HPDE6-E6E7 (cell line): ENCODE results near the gene UGDH.
"Not testable (repeated sequence)": the region's sequence is repeated elsewhere in the genome, so short reads cannot be mapped to it uniquely, and the experiment has no call there.

Experiments
- DNase-seq: peaks from one replicate; pipeline ENCODE4 v3.0.0; 2011; ENCODE audit warnings: missing footprints; ENCODE audit errors: extremely low spot score

The UGDH gene

DNA sequence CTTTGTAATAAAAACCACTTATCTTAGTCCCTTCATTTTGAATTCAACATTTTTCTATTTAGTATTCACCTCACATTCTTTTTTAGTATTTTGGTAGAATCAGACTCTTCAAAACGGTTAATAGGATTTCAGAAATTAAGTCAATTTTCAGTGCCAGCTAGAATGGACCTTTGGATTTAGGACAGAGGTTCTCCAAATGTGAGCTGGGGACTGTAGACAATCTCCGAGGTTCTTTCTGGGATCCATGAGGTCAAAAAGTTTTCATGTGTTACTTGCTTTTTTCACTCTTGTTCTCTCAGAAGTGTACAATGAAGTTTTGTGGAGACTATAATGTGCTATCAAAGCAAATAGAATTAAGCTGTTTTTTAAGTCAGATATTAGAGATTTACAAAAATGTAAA is 2.3 kb upstream of the UGDH start:
- DNase-seq, result no peak

DNA sequence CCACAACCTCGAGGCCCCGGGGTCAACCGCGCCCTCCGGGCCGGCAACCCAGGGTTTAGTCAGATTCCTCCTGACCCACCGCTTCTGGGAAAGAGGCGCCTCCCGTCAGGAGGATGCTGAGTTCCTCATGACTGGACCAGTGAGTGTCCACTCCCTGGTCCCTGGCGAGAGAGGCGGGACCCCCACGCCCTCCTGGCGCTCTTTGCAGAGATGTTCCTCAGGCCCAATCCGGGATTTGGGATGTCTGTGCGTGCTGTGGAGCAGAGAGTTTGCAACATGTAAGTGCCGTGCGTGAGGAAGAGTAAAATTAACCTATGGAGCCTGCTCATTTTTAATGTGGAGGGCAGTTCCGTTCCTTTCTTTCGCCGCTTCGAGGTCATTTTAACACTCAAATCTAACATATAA is 824 bp upstream of the UGDH start:
- DNase-seq, result peak; percentile 65

DNA sequence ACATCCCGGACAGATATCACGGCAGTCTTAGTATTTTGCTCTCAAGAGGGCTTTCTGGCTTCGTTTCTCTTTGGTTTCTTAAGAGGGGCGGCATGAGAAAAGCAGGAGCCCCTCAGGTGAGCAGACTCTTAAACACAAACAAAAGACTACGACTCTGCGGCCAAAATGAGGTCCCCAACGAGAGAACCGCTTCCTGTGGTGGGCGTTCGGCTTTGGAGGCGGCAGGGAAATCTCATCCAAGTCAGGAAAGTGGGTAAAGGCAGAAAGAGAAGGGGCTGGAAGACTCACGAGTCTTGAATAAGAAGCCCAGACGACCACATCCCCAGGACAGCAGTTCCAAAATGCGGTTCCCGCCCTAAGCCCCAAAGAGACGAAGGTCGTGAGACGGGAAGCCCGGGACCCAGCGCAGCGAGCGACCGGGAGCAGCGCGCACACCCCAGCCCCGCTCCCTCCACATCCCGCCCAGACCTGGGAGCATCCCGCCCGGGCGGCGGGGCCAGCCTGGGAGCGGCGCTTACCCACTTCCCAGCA is 409 bp downstream of the UGDH start:
- no peak for DNase-seq

DNA sequence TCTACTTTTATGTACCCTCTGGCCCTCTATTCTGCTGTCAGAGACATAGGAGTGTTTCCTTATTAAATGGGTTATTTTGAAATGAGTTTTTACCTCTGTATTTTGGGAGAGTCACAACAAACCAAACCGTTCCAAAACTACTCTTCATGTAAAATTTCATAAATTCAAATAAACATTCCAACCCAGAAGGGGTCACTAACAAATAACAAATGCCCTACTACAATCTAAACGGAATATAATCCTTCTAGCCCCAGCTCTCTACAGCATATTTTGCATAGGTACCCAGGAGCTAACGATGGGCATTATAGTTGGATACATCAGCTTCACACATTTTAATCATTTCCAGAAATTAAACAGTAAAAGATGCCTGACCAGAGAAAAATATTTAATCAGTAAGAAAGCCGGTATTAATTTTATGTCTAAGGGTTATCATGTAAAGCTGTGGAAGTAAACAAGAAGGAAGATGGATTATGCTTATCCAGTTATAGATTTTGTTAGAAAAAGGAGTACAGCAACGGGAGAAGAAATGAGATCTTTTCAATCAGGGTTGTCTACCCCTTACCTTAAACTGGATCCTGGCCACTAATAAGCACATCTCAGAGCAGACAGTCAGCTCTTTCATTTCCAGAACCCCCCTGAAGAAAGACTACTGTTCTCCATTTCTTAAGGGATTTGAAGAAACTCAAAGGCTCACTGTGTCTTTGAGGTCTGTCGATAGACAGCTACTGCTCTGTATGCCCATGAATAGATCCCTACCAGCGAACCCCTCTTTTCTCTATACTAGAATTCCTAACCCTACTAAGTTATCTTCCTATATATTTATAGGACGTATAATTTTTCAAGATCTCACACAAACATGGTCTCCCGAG is 1.2 kb downstream of the UGDH start:
- no peak for DNase-seq

DNA sequence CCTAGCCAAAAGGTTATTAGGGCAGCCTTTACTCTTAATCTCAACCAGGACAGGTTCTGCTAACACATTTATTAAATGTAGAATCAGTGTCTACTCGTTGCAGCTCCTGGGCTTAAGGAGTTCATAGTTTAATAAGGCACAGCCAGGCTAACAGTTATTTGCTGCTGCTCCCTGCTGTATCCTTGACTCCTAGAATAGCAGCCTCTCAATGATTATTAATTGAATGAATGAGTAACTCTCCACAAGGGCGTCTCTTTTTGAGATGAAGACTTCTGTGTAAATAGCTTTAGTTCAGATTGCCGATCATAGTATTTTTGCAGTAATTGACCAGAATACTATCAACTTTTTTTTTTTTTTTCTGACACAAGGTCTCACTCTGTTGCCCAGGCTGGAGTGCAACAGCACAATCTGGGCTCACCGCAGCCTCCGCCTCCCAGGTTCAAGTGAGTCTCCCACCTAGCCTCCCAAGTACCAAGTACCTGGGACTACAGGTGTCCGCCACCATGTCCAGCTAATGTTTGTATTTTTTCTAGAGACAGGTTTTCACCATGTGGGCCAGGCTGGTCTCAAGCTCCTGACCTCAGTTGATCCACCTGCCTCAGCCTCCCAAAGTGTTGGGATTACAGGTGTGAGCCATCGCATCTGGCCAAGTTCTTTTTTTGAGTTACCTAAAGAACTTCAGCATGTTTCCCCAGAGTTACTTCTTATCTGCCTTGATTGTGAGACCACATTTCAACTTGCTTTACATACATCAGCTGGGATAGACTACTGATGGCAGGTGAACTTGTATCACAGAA is 2.9 kb downstream of the UGDH start:
- no peak for DNase-seq

DNA sequence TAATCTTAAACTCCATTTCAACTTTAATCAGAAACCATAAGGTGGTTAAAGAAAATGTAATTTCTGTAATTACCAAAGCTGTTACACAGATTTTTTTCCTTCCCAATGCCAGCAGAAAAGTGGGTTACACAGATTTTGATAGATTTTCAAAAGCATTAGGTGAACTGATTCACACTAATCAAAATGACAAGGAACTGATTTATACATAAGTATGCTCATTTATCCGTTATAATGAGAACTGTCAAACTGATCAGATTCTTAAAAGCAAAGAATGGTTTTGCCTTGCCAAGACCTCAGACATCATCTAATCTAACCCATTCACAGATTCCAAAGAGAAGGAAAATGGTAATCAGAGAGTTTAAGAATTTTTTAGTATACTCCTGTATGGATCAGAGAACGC is 5.2 kb downstream of the UGDH start:
- DNase-seq, result no peak

DNA sequence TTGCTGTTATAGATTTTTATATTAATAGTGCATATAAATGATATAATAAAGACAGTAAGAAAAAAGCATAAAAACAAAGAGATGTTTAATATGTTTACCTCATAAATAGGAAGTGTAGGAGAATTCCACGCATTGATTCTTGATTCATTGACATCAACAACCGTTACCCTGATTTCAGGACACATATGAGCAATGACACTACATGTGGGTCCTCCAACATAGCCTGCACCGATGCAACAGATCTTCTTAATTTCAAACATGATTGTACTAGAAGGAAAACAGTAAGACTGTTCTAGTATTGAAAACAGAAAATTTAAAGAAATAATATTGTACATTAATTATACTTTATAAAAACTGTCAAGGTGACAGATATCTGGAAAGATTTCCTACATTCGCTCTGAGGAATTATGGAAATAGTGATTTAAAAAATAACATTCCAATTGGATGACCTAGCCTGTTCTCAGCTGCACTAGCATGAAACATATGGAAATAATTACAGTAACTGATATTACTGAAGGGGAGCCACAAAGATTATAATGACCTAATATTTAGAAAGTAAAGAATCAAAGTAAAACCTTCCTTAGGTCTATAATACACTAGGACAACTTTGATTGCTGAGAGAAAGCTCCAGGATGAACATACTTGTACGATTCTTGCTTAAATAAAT is 5.9 kb downstream of the UGDH start:
- DNase-seq, result no peak

DNA sequence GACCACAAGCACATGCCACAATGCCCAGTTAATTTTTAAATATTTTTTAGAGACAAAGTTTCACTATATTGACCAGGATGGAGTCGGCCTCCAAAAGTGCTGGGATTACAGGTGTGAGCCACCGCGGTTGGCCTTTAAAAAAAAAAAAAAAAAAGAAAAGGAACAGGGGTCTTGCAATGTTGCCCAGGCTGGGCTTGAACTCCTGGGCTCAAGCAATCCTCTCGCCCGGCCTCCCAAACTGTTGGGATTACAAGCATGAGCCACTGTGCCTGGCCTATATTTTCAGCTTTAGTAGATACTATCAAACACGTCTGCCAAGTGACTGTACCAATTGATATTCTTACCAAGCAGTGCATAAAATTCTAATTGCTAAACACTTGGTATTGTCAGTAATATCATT is 8.8 kb downstream of the UGDH start:
- DNase-seq, result no peak

DNA sequence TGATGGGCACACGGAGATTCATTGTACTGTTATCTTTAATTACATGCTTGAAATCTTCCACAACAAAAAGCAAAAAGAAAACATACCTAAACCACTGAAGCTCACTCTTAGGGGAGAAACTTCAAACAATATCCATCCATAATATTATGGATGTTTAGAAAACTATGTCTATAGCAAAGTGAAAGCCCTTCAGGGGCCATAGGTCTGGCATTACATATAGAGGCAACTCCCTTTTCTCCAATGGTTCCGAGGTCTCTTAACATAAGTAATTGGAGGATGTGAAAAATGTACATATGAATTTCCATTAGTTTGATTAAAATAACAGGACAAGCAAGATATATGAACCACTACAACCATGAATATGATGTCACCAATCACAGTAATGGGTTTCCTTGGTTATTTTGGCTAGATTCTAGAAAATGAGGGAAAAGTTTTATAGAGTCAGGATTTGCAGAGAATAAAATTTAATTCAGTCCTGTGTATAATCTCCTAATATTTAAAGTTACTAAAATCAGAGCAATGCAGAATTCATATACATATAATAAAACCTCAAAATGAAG is 10.8 kb downstream of the UGDH start:
- no peak for DNase-seq

DNA sequence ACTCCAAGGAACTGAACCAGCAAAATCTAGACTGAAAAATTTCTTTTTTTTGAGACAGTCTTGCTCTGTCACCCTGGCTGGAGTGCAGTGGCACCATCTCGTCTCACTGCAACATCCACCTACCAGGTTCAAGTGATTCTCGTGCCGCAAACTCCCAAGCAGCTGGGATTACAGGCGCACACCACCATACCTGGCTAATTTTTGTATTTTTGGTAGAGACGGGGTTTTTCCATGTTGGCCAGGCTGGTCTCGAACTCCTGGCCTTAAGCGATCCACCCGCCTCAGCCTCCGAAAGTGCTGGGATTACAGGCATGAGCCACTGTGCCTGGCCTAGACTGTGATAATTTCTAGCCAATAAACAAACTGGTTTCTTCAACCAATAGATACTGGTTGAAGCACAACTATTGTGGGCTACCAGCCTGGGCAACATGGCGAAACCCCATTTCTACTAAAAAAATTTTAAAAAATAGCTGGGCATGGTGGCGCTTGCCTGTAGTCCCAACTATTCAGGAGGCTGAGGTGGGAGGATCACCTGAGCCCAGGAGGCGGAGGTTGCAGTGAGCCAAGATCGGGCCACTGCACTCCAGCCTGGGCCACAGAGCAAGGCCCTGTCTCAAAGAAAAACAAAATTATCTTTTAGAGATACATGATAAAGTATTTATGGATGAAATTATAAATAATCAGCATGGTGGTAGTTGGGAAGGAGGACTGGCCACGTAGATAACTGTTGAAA is 11.4 kb downstream of the UGDH start:
- not testable (repeated sequence) for DNase-seq

DNA sequence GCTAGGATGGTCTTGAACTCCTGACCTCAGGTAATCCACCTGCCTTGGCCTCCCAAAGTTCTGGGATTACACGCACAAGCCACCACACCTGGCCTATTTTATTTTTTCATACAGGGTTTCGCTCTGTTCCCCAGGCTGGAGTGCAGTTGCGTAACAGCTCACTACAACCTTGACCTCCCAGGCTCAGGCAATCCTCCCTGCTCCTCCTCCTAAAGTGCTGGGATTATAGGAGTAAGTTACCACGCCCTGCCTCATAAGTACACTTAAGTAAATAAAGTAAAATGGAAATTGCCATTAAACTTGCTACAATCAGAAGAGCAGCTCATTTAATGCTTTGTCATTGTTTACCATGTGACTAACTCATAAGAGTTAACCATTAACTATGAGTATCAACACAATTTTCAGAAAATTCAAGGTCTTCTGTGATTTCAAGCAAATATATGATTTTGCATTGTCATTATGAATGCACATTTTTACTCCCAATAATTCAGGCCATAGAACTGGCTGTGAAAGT is 12.3 kb downstream of the UGDH start:
- DNase-seq, result peak; percentile 36

DNA sequence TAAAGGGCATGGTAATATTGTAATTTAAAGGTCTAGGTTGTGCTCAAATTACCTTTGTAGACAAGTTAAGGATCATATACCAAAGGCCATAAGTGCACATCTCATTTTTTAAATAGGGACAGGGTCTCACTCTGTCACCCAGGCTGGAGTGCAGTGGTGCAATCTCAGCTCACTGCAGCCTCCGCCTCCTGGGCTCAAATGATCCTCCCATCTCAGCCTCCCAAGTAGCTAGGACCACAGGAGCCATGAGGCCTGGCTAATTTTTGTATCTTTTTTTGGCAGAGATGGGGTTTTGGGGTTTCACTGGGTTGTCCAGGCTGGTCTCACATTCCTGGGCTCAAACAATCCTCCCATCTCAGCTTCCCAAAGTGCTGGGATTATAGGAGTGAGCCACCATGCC is 13.0 kb downstream of the UGDH start:
- not testable (repeated sequence) for DNase-seq

DNA sequence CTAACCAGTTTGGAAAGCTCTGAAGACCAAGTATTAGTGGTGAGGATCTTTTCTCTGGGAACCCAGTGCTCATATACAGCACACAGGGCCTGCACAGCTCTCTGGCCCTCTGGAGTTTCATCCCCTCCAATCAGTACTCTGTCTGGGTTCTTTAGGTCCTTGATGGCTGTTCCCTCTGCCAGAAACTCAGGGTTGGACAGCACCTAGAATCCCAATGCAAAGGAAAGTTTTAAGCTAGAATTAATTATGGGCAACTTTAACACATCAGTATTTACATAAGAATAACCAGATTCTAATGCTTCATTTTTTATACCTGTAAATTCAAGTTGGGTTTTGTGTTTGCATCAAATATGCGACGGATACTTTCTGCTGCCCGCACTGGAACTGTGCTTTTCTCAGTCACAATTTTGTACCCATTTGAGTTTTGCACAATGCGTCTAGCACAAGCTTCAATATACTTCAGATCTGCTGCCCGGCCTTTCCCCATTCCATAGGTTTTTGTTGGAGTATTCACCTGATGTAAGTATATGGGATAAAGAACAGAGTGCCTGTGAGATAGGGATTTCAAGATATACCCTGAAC is 16.8 kb downstream of the UGDH start:
- no peak for DNase-seq

DNA sequence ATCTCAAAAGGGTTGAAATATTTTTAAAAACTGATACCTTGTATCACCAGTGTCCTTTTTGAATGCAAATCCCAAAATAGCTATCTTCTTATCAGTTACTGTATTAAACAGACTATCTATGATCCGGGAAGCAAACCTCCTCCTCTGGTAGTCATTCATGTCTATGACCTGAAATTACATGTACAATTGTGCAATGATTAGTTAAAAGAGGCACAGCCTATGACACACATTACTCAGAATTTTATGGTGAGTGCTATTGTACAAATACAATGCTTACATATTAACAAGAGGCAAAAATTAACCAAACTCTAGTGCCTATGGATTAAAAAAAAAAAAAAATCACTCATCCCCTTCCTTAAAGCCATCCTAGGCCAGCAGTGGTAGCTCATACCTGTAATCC is 21.7 kb downstream of the UGDH start:
- no peak for DNase-seq

DNA sequence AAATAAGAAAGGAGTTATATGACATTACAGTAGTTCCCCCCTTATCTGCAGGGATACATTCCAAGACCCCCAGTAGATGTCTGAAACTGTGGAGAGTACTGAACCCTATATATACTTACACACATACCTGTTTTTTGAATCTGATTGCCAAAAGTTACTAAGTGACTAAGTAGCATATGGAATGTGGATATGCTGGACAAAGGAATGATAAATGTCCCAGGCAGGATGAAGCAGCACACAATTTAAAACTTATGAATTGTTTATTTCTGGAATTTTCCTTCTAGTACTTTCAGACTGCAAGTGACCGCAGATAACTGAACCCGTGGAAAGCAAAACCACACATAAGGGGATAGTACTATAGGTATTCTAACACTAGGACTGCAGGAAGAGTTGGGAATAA is 22.7 kb downstream of the UGDH start:
- no peak for DNase-seq

DNA sequence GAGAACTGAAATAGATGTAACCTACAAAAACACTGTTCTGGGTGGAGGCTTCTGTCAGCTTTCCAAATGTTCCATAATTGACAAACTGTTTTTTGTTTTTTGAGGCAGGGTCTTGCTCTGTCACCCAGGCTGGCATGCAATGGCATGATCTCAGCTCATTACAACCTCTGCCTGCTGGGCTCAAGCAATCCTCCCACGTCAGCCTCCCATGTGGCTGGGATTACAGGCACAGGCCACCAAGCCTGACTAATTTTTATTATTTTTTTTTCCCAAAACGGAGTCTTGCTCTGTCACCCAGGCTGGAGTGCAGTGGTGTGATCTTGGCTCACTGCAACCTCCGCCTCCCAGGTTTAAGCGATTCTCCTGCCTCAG is 24.6 kb downstream of the UGDH start:
- not testable (repeated sequence) for DNase-seq

DNA sequence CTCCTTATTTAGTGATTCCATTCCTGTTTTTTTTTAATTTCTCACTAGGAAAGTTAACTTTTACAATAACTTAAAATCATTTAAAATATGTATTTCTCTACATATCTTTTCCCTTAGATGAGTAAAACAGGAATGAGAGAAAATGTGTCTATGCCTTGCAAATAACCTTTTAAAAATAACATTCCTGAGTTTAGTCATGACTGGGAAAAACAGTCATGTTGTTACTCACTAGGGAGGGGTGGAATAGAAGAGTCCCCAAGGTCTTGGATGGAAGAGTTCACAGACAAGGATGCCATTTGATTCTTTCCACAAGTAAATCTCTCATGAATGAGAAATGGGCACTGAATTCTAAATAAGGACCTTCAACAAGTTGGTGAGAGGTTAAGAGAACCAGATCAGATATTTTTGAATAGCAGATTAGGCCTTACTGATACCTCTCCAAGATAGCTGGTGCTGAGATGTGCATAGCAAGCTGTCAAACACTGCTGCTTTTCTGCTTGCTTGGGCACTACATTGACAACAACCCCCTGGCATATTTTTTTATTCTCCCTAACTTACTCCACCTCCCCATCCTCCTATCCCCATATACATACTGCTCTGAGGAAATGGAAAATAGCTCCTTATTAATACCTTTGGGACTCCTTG is 25.1 kb downstream of the UGDH start:
- DNase-seq, result no peak

DNA sequence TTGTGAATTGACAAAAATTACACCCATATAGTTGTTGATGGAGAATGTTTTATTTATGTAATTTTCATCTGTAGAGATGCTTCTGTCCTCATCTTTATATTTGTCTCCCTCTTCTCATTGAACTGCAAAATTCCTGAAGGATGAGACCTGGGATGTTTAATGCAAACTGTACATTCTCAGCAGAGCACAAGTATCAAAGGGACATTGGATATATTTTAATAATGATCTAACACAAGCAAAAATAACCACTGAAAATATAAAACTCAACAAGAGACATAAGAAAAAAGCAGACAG is 28.6 kb downstream of the UGDH start:
- DNase-seq, result no peak

DNA sequence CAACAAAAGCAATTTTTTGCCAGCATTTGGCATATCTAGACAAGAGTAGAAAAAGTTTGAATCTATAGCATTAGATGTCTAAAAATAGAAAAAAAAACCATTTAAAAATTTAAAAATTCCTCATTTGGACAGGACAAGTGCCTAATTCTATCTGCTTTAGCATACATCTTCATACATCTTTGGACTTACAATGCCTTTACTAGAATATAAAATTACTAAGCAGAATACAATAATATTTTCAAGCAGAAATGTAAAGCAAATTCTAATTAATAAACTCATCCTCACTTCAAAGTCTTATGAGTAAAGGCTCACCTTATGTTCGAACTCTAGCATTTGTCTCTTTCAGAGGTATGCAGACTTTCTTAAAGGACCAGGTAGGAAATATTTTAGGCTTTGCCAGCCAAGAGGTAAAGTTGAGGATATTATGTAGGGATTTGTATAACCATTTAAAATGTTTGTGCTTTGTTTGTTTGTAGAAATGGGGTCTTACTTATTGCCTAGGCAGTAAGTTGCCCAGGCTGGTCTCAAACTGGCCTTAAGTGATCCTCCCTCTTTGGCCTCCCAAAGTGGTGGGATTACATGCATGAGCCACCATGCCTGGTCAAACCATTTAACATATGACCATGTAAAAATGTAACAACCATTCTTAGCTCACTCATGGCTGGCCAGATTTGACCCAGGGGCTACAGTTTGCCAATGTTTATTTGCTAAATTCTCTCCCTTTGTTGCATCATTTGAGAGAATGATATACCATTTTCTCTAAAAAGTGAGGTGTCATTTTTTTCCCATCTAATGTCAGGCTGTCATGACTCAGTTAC is 29.1 kb downstream of the UGDH start:
- no peak for DNase-seq
